Activated naive CD4-positive, alpha-beta T cell treated with Interleukin-2 at 50 U/mL for 16 hours (primary cell): ENCODE data around the gene BBC3.

ENCODE experiments used
- DNase-seq: peaks from one replicate; pipeline ENCODE4 v3.0.0-alpha.2; 2020

Gene BBC3

DNA sequence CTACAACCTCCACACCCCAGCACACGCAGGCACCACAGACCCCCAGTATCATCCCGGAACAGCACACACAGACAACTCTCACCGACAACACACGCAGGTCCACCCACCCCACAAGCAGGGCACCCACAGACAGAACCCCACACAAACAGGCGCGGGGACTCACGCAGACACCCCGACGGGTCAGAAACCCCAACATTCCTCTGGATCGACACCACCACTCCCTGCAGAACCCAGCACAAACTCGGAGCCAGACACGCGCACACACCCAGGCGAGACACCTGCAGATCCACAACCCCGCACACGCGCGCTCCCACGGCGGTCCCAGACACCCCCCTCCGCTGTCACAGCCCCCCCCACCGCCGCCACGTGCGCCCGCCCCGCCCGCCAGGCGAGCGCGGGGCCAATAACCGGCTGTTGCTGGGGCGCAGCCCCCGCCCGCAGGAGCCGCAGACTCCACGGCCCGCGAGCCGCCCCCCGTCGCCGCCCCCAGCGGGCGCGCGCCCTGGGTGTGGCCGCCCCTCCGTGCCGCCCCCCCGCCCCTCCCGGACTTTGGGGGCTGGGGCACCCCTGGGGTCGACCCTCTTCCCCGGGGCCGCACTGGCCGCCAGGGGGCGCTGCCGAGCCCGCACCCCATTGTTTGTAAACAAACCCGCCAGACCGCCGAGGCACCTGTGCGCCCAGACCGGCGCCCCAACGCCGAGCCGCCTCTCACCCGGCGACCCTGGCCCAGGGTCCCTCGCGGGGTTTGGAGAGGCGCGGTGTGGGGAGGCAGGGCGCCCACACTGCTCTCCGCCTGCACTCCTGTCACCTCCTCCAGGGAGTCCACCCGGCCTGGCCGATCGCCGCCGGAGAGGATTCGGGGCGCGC lies 712 bp downstream of the BBC3 start:
- DNase-seq = peak; percentile 82

GRCh38 chr19:47229676-47230053 lies 1.3 kb downstream of the BBC3 start:
- no peak for DNase-seq

- no peak for DNase-seq
Observed at GRCh38 chr19:47228937-47229675, 1.9 kb downstream of the BBC3 start.

DNA sequence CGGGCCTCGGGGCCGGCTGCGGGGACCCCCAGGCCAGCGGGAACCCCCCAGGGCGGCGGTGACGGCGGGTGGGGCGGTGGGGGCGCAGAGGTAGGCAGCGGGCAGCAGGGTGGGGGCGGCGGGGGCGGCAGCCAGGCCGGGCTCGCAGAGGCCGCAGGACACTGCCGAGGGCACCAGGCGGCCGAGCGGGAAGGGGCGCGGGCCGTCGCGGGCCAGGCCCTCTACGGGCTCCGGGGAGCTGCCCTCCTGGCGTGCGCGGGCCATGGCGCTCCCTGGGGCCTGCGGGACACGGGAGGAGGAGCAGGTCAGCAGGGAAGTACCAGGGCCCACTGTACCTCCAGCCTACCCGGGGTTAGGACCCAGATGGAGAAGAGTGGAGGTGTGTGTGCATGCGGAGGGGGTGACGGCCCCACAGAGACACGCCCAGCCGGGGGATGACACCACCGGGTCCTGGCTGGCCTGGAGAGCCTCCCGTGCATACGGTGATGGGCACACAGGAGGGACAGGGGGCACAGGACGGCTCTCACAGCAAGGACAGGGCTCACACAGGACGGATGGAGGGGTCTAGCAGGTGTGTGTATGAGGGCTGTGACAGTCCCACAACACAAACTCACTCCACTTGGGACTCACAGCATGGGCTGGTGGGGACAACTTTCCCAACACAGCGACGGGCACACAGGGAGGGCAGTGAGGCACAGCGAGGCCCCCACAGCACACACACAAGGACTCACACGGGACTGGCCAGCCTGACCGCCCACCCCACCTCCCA lies 2.6 kb downstream of the BBC3 start:
- DNase-seq = peak; percentile 51

DNA sequence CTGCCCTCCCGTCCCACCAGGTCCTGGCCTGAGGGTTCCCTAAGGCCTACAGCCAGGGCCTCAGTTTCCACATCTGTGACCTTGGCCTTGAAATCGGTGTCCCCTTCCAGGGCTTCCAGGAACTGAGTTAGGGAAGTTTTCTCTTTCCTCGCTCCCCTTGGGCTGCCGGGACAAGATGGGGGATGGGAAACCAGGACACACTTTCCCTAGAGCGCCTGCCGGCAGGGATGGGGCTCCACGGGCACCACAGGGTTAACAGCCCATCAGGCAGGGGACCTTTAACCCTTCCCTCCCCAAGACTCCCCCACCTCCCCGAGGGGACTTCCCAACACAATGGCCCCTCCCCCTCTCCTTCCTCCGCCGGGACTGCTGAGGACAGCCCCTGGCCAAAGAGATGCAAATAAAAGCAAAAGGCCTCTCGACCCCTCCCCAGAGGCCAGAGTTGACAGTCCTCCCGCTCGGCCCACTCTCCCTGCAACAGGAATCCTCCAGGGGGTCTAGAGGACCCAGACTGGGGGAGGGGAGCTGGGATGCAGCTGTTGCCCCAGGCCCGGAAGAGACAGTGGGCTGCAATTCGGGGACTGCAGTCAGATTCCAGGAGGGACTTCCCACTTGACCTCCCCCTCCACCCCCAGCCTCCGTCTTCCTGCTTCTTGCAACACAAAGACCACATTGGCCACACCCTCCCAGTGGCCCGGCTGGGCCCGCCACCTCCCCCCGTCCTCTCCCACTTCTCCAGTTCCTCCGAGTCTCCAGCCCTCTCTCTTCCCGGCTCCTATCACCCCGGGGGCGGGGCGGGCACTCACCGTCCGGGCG lies 3.4 kb downstream of the BBC3 start:
- DNase-seq = no peak

GRCh38 chr19:47226426-47227351 lies 4.3 kb downstream of the BBC3 start:
- no peak for DNase-seq

DNA sequence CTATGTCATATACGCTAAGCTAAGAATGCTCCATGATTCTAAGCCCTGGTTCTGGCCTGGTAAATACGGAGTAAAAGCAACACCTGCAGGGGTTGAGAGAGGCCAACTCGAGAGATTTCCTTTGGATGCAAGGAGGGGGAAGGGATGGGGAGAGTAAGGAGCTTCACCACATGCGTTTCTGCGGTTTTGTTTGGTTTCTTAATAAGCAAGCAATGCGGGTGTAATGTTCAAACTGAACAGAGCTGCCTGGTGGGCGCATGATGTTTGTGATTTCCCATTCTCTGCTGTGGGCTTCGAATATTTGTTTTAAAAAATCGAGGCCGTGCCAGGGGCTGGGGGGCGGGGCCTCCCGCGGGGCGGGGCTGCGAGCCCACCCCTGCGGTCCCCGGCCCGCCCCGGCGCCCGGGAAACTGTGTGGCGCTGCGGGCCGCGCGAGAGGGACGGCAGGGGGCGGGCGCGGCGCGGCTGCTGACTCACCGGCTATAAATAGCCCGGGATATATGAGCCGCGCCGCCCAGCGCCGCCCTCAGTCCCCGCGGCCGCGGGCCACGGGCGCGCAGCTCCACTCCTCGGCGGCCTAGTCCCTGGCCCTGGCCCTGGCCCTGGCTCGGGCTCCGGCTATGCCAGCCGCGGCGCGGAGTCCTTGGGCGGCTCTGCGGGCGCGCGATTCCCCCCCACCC lies 5.1 kb downstream of the BBC3 start:
- DNase-seq = peak; percentile 84

DNA sequence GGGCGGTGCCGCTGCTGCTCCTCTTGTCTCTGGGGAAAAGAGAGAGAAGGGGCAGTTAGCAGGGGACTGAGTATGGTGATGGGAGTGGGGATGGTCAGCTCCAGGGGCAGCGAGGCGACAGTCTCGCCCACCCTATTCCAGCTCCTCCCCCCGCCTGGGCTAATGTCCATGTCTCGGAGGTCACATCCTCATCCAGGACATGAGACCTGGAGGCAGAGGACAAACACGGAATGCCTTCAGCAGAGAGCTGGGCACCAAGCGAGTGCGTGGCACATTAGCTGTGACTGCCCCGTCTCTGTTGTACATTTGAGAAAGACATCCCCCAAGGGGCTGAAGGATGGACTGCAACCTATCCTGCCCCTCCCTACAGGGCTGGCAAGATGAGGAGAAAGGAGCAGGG lies 9.1 kb downstream of the BBC3 start:
- DNase-seq = no peak

DNA sequence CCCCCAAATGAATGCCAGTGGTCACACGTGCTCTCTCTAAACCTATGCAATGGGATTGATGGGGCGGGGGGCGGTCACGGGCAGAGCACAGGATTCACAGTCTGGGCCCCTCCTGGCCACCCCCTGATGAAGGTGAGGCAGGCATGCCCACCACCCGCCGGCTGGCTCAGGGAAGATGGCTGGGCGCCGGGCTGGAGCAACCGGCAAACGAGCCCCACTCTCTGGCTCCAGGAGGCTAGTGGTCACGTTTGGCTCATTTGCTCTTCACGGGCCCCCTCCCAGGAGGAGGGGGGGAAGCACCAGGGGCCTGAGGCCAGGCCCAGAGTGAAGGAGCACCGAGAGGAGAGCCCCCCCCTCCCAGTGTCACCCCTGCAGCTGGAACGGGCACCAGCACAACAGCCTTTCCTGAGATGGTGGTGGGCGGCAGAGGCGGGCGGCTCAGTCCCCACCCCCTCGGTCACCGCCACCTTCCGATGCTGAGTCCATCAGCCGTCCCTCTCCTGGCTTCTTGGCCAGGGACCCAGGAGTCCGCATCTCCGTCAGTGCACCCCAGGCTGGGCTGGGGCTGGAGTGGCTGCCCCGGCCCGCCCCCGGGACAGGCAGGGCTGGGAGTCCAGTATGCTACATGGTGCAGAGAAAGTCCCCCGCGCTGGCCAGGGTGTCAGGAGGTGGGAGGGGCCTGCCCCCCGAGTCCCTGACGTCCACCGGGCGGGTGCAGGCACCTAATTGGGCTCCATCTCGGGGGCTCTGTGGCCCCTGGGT lies 9.7 kb downstream of the BBC3 start:
- DNase-seq = no peak

- DNase-seq = no peak
Observed at GRCh38 chr19:47215581-47215980, 15.4 kb downstream of the BBC3 start.

GRCh38 chr19:47210689-47211316 lies 20.2 kb downstream of the BBC3 start:
- peak; percentile 77 for DNase-seq

DNA sequence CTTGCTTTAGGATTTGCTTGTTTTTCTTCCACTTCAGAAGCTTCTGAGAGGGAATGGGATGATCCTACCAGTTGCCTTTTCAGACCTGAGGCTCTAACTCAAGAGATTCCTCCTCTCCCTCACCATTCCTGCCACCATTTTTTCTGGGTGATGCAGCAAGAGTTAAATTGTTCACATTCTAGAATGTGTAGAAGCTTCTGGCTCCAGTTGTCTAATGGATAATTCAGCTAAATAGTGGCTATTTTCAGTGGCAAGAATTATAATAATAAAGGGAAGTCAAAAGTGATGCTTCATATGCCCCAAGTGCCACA lies 20.9 kb downstream of the BBC3 start:
- DNase-seq = no peak

- no peak for DNase-seq
Observed at GRCh38 chr19:47209319-47210179, 21.4 kb downstream of the BBC3 start.

GRCh38 chr19:47203254-47203653 lies 27.7 kb downstream of the BBC3 start:
- no peak for DNase-seq

- no peak for DNase-seq
Observed at GRCh38 chr19:47200530-47200929, 30.5 kb downstream of the BBC3 start.

DNA sequence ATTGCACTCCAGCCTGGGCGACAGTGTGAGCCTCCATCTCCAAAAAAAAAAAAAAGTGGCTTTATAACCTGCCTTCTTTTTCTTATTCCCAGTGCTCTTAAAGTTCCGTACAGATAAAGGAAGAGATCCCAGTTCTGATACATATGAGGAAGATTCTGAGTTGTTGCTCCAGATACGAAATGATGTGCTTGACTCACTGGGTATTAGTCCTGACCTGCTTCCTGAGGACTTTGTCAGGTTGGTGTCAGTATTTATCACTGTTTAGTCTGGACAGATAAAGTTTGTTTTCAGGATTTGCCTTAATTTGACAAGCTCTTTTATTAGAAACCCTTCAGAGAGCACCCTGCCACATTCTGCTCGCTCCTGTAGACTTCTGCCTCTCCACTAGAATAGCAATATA lies 33.9 kb downstream of the BBC3 start:
- DNase-seq = no peak

GRCh38 chr19:47195434-47195833 lies 35.6 kb downstream of the BBC3 start:
- no peak for DNase-seq

DNA sequence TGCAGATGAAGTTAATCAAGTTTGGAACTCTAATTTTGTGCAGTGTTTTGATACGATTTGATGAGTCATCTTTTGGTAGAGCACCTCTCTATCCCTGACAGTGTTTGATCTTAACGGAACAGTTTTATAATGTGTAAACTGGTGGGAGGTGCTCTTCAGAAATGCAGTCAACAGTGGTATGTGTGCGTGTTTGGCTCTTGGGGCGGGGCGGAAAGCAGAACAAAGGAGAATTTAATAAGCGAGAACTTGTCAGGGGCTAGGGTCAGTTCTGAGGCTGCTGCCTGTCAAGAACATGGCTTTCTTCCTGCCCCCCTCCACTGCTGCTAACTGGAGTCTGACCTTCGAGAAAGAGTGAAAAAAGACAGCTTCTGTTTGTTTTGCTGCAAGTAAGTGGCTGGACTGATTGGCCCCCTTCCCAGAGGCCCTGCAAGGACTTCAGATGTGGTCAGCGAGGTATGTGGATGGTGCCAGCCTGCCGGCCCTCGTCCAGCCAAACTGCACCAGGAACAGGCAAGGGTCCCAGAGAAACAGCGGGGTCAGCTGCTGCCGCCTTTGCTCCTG lies 40.8 kb downstream of the BBC3 start:
- DNase-seq = peak; percentile 75
